Activated CD8-positive, alpha-beta memory T cell treated with anti-CD3 and anti-CD28 coated beads, Interleukin-2, amount 50 U/mL, for 1 hour (primary cell): ENCODE measurements around the gene GMDS.

ENCODE experiments used
- DNase-seq: peaks from one replicate; pipeline ENCODE4 v3.0.0-alpha.2; 2020; ENCODE audit errors: extremely low read depth

The GMDS gene

GRCh38 chr6:1625794-1626435 is 619.5 kb downstream of the GMDS start:
- DNase-seq = no peak

GRCh38 chr6:1624851-1625781 is 620.3 kb downstream of the GMDS start:
- DNase-seq = no peak

- DNase-seq = no peak
Measured at GRCh38 chr6:1624058-1624850, 621.2 kb downstream of the GMDS start.

- no peak for DNase-seq
Measured at GRCh38 chr6:1623769-1624057, 621.7 kb downstream of the GMDS start.

GRCh38 chr6:1622851-1623768 is 622.3 kb downstream of the GMDS start:
- no peak for DNase-seq

- DNase-seq = no peak
Measured at GRCh38 chr6:1622220-1622850, 623.1 kb downstream of the GMDS start.

- no peak for DNase-seq
Measured at GRCh38 chr6:1621070-1621701, 624.2 kb downstream of the GMDS start.

- no peak for DNase-seq
Measured at GRCh38 chr6:1620504-1621069, 624.8 kb downstream of the GMDS start.

GRCh38 chr6:1619673-1620503 is 625.5 kb downstream of the GMDS start:
- DNase-seq = no peak

GRCh38 chr6:1619098-1619672 is 626.2 kb downstream of the GMDS start:
- DNase-seq = no peak

GRCh38 chr6:1618311-1619097 is 626.9 kb downstream of the GMDS start:
- no peak for DNase-seq

GRCh38 chr6:1617466-1618310 is 627.7 kb downstream of the GMDS start:
- DNase-seq = no peak

GRCh38 chr6:1616701-1617463 is 628.5 kb downstream of the GMDS start:
- DNase-seq = no peak

GRCh38 chr6:1615853-1616420 is 629.5 kb downstream of the GMDS start:
- DNase-seq = no peak

GRCh38 chr6:1615151-1615852 is 630.1 kb downstream of the GMDS start:
- no peak for DNase-seq
